Hematopoietic multipotent progenitor cell treated with erythropoietin and hydrocortisone succinate and interleukin-3 and kit ligand, for 4 days (in vitro differentiated cells): ENCODE data around the gene NFATC1.

Experiments used
- DNase-seq: peaks from one replicate; pipeline ENCODE4 v3.0.0-alpha.2; 2015

NFATC1 gene

DNA sequence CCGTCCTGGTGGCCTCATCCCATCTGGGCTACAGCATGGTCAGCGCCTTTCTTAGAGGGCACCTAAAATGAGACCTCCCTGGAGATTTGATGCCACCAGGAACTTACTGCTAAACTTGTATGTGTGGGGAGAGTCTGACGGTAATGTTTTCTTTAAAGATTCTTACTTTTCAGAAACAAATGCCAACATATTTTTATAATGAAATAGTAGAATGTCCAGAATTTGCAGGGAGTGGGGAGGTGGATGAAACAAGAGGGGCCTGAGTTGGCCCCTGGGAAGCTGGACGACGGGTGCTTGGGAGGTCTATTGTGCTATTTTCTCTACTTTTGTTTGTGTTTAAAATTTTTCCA lies 165.1 kb downstream of the NFATC1 start:
- no peak for DNase-seq

DNA sequence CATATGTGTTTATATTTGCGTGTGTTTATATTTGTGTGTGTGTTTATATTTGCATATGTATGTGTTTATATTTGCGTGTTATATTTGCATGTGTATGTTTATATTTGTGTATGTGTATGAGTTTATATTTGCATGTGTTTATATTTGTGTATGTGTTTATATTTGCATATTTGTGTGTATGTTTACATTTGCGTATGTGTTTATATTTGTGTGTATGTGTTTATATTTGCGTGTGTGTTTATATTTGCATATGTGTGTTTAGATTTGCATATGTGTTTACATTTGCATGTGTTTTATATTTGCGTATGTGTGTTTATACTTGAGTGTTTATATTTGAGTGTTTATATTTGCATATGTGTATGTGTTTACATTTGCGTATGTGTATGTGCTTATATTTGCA lies 168.2 kb downstream of the NFATC1 start:
- DNase-seq: no peak

DNA sequence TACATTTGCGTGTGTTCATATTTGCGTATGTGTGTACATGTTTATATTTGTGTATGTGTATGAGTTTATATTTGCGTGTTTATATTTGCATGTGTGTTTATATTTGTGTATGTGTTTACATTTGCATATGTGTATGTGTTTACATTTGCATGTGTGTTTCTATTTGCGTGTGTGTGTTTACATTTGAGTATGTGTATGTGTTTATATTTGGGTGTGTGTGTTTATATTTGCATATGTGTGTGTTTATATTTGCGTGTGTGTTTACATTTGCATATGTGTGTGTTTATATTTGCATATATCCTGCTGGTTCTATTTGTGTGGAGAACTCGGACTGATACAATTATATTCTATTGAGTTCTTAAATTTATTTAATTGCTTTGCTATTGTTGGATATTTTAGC lies 168.7 kb downstream of the NFATC1 start:
- no peak for DNase-seq

DNA sequence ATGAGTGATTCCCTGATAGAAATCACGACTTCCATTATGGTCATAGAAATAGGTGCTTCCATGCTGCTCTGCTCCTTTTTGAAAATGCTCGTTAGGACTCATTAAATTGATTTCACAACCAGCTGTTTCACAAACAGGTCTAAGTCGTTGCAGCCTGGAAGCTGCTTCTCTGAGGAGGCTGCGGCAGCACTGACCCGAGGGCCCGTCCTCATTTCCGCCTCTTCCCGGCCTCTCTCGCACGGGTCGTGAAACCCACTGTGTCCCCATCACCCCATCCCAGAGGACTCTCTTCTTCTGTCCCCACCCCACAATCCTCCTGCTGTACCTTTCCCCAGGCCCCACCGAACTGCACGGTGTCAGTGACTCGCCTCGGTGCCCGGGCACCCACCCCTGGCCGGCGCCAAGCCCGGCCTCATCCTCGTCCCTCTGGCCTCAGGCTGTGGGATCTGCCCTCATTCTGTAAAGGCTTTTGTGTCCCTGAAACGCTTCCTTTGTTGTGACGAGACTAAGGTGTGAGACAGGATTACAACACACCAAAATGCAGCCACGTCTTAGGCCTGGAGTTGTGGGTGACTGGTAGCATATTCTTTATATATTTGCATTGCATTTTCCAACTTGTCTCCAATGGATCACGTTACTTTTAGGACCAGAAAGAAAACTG lies 171.2 kb downstream of the NFATC1 start:
- no peak for DNase-seq

DNA sequence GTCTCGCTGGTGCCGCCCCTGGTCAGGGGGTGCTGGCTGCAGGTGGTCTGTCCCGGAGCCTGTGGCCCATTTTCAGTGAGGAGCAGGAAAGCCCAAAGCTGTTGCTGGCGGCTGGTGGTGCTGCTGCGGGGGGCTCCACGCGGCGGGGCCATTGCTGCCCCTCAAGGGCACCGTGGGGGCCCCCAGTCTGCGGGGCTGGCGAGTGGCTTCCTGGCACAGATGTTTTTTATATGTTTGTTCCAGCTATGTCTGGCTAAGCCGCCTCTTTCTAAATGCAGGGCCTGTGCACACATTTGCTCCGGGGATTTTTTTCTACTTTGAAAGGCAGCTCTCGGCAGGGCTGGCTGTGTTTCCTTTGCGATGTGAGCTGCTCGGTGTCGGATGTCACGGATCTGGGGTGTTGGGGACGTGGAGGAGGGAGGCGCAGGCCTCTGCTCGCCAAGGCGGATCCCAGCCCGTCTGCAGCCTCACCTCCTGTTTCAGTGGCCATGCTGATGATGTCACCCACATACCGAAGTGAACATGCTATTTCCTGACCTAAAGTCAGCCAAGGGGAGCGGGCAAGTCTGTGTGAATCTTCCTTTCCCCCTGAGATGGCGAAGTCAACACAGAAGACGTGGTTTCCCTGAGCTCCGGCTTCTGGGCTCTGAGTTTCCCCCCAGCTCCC lies 171.9 kb downstream of the NFATC1 start:
- no peak for DNase-seq

DNA sequence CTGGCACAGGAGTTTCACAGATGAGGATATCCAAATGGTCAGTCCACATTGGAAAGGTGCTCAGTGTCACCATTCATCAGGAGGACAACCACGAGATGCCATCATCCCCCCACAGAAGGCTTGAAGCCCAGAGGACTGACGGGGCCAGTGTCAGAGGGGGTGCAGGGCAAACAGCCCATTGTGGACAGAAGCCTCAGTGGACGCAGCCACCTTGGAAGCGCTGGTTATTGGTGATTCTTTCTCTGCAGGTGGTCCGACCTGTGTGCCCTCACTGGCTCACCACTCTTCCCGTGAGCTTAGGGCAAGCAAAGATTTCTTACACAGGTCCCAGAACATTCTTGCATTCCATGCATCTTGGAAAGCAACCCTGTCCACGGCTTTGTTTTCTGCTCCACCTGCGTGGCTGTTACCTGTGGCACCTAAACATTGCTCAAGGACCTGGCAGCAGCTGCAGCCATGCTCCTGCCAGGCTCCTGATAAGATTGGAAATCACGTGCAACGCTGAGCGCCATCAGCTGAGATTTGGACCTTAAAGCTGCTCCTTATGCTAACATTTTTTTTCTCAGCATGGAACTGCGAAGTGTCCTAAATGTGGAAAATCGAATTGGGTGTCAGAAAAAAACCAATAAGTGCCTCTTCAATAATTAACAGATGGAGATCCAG lies 172.9 kb downstream of the NFATC1 start:
- no peak for DNase-seq

DNA sequence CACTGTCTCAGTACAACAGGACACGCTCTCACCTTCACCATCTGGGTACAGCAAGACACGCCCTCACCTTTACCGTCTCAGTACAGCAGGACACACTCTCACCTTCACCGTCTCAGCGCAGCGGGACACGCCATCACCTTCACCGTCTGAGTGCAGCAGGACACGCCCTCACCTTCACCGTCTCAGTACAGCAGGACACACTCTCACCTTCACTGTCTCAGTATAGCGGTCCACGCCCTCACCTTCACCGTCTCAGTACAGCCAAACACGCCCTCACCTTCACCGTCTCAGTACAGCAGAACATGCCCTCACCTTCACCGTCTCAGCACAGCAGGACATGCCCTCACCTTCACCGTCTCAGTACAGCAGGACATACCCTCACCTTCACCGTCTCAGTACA lies 174.0 kb downstream of the NFATC1 start:
- DNase-seq: no peak

DNA sequence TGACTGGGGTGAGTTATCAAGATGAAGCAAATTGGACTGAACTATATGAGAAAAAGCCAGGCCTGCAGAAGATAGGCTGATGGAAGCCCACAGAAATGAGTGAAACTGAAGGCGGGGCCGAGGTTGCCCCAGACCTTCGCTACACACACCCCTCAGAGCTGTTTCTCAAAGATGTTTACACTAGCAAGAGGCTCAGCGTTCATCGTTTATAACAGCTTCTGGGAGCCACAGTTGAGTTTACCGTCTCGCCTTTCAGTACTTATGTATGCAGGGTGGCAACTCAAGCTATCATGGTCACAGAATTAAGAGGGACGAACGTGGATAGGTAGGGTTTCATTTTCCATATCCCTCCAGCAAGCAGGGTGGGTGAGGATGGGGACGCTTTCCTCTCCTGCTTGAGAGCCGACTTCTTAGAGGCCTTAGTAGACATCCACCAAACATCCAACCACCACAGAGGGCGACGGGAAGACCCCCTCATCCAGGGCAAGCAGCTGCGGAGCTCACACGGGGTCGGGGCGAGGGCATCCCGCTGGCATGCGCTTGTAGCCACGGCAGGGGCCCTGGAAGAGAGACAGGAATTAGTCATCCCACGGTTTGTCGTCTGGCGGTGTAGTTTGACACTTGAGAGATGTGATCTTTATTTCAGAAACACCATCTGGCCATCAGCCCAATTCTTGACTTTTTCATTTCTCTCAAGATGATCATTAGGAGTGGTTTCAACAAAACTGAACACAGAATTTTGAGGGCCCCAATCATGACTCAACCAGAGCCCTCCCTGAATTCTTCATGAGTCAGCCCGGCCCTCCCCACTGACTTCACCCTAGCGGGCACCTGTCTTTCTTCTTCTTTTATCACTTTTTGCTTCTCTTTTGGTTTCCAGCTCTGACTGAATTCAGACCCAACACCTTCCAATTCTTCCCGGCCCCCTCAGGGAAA lies 174.8 kb downstream of the NFATC1 start:
- DNase-seq: no peak

DNA sequence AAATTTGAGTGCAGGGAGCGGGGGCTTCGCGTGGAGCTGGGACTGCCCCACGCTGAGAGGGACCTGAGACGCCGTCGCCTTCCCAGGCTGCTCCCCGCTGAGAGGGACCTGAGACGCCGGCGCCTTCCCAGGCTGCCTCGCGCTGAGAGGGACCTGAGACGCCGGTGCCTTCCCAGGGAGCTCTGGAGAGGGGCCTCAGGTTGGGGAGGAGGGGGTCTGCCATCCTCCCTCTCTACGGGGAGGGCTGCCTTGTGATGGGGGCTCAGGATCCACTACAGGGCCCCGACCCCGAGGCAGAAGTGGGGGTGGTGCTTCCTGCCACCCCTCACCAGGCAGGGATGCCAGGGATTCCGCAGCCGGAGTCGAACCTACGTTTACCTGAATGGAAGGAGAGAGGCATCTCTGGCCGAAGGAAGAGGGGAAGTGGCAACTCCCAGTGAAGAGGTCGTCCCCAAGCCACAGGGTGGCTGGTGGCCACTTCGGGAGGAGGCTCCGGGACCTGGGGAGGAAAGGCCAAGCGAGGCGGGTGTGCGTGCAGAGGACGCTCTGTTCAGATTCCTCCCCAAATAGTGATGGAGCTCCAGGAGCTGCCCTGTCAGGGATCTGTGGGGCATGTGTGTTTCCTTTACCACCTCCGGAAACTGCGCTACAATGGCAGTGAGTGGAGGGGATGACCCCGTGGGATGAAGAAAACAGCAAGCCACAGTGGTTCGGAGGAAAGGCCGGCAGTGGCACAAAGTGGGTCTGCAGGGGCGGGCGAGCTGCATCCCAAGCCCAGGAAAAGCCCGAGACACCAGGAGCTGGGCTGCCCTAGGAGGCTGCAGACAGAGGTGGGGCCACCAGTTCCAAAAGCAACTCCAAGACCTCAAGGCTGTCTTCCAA lies 175.7 kb downstream of the NFATC1 start:
- DNase-seq: no peak

DNA sequence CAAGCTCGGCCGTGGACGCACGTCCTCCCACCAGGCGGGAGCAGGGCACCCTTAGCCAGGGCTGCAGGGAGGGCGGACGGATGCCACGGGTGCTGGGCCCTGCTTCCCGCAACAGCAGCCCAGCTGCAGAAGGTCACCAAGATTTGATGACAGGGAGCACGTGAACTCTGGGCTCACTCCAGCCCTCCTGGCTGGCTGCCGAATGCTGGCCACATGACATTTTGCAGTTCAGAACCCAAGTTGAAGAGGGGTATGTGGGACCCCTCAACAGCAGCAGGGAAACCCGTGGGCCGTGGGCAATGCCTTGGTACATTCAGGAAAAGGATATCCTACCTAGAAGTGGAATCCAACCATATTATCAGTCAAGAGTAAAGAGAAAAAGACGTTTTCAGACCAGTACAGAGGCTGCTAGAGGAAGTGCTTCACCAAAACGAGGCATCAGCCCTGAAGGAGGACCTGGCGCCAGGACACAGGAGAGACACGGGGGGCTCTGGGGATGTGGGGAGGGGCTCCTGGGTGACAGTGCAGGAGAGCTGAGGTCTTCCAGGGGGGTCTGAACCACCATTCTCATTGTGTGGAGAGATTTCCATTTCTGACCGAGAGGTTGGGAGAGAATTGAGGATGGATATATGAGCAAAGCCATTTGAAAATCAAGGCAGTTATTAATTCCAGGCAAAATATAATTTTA lies 176.5 kb downstream of the NFATC1 start:
- DNase-seq: no peak

DNA sequence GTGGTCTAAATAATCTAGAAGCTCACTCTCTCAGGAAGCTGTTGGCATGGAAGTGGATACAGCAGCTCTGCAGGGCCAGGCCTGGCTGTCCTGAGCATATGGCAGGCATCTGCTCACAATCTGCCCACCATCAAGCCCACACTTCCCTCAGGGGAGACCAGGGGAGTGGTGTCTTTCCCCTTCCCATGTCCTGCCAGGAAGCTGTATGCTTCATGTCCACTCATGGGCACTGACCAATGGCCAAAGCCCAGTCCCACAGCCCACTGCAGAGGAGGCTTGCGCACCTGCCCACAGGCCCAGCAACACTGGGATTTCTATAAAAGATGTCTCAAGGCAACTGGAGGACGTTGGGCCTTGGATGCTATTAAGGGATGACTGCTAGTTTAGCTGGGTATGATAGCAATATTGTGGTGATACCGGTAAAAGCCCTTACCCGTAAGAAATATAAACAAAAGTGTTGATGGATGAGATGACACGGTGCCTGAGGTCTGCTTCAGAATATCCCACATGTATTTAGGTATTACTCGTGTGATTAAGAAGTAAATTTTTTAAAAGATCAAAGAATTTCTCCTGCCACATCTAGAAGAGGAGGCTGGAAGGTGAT lies 177.2 kb downstream of the NFATC1 start:
- no peak for DNase-seq

DNA sequence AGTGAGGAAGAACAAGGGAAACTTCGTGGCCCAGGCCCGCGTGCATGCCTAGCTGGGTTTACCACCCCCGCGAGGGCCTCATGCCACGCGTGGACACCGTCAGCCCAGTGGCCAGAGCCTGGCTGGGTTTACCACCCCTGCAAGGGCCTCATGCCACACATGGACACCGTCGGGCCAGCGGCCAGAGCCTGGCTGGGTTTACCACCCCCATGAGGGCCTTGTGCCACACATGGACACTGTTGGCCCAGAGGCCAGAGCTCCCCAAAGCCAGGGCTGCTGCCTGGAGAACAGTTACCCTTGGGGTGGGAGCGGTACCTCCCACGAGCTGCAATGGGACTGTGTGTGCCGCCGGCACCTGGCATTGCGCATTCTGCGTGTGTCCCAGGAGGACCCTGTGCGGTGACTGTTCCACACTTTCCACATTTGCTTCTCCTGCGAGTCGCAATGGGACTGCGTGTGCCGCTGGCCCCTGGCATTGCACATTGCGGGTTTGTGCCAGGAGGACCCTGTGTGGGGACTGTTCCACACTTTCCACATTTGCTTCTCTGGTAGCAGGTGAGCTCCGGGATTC lies 178.3 kb downstream of the NFATC1 start:
- no peak for DNase-seq

DNA sequence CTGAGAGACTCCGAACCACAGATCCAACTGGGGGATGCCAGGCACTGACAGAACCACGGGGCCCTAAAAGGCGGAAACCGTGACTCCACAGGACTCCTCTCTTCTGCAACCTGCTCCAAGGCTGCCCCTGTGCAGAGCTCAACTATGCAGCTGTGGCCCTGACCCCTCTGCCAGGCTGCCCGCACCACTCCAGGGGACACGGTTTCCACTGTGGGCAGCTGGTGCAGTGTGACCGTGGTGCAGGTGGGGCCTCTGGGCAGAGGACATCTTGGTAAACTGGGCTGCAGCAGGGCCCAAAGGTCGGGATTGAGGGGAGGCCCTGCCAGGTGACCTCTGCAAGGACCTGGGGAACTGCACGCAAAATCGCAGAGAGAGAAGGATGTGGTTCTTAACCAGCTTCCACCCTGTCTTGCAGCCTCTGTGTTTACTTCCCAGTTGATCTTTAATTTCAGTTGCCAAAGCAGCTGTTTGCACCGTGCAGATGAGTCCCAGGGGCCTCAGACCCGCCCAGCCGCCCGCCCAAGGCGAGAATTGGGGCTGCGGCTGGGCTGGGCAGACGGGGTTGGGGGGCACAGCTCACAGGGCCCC lies 179.3 kb downstream of the NFATC1 start:
- DNase-seq: peak; percentile 50

DNA sequence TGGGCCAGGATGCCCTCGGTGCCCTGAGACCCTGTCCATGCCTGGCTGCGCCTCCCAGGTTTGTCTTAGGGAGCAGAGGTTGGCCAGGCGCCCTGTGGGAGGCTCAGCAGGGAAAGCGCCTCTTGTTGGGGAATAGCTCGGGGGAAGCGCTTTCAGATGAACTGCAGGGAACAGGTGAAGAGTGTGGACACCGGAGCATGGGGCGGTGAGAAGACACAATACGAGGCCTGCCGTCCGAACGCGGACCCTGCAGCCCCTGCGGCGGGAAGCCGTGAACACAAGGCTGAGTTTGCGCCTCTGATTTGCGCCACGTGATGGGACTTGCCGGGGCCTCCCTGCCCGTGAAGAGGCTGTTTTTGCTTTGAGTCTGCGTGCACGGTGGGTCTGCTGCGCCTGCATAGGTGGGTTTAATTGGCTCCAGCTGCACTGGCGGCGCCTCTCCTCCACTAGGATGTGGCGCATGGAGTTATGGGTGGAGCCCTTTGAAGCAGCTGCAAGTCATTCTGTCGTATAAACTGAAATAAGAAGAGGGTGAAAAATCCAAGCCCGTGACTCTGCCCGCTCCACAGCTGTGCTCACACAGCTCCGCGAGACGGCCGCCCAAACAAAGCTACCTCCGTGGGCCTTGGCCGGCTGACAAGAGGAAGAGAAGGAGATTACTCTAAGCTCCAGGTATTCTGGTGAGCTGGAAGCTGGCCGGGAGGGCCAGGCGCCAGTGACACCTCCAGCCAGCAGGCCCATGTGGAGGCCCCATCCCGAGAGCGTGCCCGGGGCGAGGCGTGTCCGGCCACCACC lies 180.4 kb downstream of the NFATC1 start:
- no peak for DNase-seq

DNA sequence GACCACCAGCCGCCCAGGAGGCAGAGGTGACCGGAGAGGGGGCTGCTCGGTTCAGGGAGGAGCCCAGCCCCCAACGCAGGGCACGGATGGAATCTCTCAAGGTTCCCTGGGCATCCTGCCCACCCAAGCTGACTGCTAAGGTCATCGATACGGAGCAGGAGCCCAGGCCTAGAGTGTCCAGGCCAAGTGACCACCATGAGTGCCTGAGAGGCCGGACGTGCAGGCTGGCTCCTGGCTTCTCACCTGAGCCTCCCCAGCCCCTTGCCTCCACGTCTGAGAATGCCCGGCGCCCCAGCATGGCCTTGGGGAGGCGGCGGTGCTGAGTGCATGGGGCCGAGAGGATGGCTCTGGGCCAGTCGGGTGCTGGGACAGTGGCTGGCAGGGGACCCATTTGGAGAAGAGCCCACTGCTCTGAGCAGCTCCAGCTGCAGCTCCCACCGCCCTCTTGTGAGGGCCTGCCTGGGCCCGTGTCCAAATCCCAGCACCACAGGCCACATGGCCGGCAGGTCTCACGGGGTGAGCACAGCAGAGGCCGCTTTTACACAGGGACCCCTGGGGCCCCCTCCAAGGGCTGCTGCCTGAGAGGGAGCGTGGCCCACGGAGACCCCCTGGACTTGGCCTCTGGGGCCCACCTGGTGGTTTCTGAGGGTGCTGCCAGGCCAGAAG lies 181.1 kb downstream of the NFATC1 start:
- DNase-seq: no peak

DNA sequence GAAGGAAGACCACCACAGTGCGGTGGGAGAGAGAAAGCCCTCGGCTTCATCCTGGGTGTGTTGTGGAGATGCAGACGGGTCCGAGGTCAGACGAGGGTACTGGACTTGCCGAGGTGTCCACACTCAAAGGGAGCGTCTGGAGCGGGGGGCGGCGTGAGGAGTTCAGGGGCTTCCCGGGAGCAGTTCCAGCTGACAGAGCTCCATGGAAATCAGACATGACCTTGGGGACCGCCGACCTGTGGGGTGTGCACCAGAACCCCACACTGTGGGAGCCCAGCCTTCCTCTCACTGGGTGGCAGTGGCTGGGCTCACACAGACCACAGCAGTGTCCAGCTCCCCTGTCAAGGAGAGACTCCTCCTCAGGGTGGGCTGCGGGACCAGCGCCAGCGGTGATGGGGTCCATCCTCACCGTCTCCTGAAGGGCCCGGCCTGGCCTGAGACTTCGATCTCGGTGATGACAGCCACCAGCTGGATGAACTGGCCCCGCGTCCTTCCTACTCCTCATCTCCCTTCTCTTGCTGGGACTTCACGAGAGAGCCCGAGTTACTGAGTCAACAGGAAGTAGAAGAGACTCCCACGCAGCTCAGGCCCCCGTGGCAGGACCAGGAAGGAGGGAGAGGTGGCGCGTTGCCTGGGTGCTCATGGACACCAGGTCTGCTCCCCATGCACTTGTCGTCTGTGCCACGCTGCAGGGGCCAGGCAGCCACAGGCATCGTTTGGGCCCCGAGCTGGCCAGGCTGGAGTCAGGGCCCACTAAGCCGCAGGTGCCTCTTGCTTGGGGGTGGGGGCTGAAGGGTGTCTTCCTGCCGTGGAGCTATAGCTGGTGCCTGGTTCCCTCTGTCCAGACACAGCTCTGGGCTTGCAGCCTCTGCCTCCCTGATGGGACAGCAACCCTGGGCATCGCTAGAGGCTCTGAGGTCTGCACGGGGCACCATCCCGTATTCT lies 182.0 kb downstream of the NFATC1 start:
- DNase-seq: no peak

DNA sequence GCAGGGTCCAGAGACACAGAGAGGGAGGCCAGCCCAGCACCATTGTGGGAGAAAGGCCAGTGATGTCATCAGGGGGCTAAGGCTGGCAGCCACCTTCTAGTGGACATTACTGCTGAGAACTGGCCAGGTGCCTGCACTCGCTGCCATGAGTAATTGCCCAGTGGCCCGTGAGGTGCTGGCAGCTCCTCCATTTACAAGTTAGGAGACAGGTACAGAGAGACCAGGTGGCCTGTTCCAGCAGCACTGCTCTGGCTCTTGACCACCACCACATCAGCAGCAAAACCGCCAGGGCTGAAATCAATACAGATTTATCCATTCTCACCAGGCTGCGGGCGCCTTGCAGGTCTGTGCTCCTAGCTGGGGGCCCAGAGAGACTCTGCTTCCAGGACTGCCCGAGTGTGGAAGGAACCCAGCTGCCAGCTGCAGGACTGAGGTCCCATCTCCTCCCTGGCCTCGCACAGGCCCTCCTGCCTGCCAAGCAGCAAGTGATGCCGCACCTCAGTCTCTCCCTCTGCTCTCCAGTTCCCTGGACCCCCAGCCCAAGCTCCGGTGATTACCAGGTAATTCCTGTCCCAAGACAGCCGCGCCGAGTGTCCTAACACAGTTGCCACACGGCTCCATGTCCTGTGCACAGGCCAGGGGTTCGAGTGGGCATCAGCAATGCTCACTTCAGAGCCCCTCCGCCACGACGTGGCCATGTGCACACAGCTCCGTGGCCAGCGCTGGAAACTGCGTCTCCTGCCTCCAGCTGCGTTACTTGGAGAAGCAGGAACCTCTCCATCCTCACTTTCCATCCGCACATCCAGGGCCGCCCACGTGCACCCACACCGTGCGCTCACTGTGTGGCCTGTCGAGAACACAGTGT lies 182.9 kb downstream of the NFATC1 start:
- no peak for DNase-seq
